Esophagus (tissue), 2 donors: ENCODE results near the gene VDR. TPM values are rescaled to one million over a fixed set of nuclear protein-coding genes. Genes with fewer than 3 reads are reported as not detected.

ENCODE experiments used
- H3K27ac ChIP-seq, 2 donors: one replicate each; pipeline ENCODE4 v1.5.1; 2013; ENCODE audit warnings: low read depth in 2 of 2, mild to moderate bottlenecking in 2 of 2, inconsistent platforms in 1 of 2, low read length in 1 of 2, moderate library complexity in 1 of 2
- H3K27me3 ChIP-seq, 2 donors: one replicate each; pipeline ENCODE4 v1.6.1; 2013; ENCODE audit warnings: low read length in 2 of 2, control low read depth in 1 of 2, mild to moderate bottlenecking in 1 of 2; ENCODE audit not compliant: insufficient read depth in 2 of 2, control insufficient read depth in 1 of 2
- H3K36me3 ChIP-seq, 2 donors: one replicate each; pipeline ENCODE4 v1.6.1; 2013; ENCODE audit warnings: low read length in 1 of 2; ENCODE audit not compliant: control insufficient read depth in 2 of 2, insufficient read depth in 2 of 2
- H3K4me1 ChIP-seq, 2 donors: one replicate each; pipeline ENCODE4 v1.6.1; 2013; ENCODE audit warnings: low read length in 1 of 2; ENCODE audit not compliant: control insufficient read depth in 2 of 2, insufficient read depth in 2 of 2
- H3K4me3 ChIP-seq, 2 donors: one replicate each; pipeline ENCODE4 v1.5.1; 2013; ENCODE audit warnings: low read length in 2 of 2, mild to moderate bottlenecking in 2 of 2, low read depth in 1 of 2, moderate library complexity in 1 of 2
- H3K9me3 ChIP-seq, 2 donors: one replicate each; pipeline ENCODE4 v1.6.1; 2013; ENCODE audit warnings: mild to moderate bottlenecking in 2 of 2, low read depth in 1 of 2, low read length in 1 of 2, moderate library complexity in 1 of 2; ENCODE audit not compliant: control insufficient read depth in 2 of 2, insufficient read depth in 1 of 2
- WGBS, 2 donors: extraction: QIAGEN DNeasy Blood & Tissue Kit; methylation state at CpG; one replicate each; pipeline ENCODE4 v1.1.7; 2013; 5-methylcytosine and 5-hydroxymethylcytosine counted together
- polyA plus RNA-seq, 2 donors: library from polyadenylated mRNA; stranded (reverse); fragments of 200-250 nt; gene quantifications; one replicate each; pipeline ENCODE4 v1.2.3, GENCODE V29; 2013
- donor health status: healthy with polysubstance abuse.
- donor health status: Bipolar disorder and iron deficiency.

The VDR gene
- polyA plus RNA-seq, 2 donors: 8.8 to 10.8 TPM

DNA sequence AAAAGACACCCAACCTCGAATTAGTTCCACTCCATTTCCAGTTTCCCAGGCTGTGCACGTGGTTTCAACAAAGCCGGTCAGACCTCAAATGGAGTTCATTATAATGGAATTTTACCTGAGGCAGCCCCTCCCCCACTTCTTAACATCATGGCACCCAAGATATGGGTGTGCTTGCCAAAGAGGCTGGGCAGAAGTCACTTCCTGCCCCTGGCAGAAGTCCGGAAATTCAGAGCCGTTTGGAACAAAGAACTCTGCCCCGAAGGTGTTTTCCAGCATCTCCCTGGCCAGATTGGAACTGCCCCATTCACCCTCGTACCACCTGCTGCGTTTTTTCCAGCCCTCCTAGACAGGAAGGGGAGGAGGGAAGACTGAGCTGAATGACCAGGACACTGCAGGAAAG lies 8.2 kb downstream of the VDR start:
- Histone ChIP-seq H3K36me3 (peaks cover 0 to 3% of the 10 kb centered on the region in 2 donors), H3K4me1 (peaks cover under 1 to 24% of the 10 kb centered on the region in 2 donors), H3K9me3 (no peaks in the 10 kb centered on the region), H3K4me3 (no peak overlapping the region), H3K27me3 (no peaks in the 10 kb centered on the region), H3K27ac (no peak overlapping the region)
- WGBS, 2 donors: 32 to 33% methylated on average over 8 of the region's 8 CpGs

DNA sequence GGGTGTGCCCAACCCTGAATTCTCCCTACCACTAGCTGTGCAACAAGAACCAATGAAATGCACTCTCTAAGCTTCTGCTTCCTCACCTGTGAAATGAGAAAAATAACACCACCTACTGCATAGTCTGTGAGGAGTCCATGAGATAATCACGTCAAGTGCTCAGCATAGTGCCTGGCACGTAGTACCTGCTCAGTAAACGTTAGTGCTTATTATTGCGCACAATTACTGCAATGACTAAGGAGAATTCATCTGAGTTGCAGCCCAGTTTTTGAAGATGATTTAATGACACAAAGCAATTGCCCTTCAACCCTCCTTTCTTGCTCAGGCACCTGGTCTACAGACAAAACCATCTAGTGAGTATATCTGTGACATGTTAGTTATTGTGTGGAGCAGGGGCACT lies 8.8 kb downstream of the VDR start:
- H3K27me3 ChIP-seq: no peaks in the 10 kb centered on the region
- H3K27ac ChIP-seq: peak overlapping the region in 1 of 2 donors; percentile 16
- peaks cover 0 to 18% of the 10 kb centered on the region in 2 donors for H3K4me1 ChIP-seq
- no peaks in the 10 kb centered on the region for H3K9me3 ChIP-seq
- peaks cover 0 to 3% of the 10 kb centered on the region in 2 donors for H3K36me3 ChIP-seq
- 77 to 83% methylated on average over 4 of the region's 4 CpGs for WGBS, 2 donors
- no peak overlapping the region for H3K4me3 ChIP-seq

DNA sequence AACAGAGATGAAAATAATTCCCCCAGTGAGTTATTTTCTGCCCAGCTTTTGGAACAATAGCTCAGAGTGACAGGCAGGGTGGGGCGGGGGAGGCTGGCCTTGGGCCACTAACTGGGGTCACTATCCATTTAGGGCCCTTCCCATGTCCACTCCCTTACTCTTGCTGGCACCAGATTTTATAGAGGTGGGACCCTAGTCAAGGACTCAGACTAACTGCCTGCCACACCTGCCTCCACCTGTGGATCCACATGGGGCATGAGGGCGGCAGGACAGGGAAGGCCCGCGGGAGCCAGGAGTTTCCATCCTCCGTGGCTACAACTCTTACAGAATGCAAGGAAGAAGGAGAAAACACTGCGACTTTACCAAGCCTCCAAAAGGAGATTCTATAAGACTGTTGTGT lies 10.1 kb downstream of the VDR start:
- Histone ChIP-seq H3K27me3 (no peaks in the 10 kb centered on the region), H3K9me3 (no peaks in the 10 kb centered on the region), H3K4me1 (peaks cover 0 to 9% of the 10 kb centered on the region in 2 donors), H3K4me3 (no peak overlapping the region), H3K27ac (no peak overlapping the region), H3K36me3 (peaks cover 0 to 3% of the 10 kb centered on the region in 2 donors)
- 83 to 85% methylated on average over 6 of the region's 6 CpGs for WGBS, 2 donors

DNA sequence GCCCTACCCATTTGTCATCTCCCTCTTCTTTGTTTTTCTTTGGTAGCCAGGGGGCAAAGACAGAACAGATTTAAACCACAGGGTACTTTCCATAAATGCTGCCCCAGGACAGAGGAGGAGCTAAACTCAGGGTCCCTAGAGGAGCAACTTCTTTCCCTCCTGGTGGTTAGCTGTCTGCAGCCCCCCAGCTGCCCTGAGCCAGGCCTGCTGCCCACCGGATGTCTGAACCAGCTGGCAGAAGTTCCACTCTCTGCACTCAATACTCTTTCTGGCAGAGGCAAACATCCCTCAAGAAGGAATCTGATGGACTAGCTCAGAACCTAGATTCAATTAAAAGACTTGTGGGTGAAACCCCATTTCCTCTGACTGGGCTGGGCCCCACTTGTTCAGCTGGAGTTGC lies 10.7 kb downstream of the VDR start:
- Histone ChIP-seq H3K27me3 (no peaks in the 10 kb centered on the region), H3K4me1 (peaks cover 0 to 8% of the 10 kb centered on the region in 2 donors), H3K36me3 (peaks cover 0 to 3% of the 10 kb centered on the region in 2 donors), H3K27ac (no peak overlapping the region), H3K4me3 (no peak overlapping the region), H3K9me3 (no peaks in the 10 kb centered on the region)
- WGBS, 2 donors: 25 to 33% methylated on average over 1 of the region's 1 CpG

DNA sequence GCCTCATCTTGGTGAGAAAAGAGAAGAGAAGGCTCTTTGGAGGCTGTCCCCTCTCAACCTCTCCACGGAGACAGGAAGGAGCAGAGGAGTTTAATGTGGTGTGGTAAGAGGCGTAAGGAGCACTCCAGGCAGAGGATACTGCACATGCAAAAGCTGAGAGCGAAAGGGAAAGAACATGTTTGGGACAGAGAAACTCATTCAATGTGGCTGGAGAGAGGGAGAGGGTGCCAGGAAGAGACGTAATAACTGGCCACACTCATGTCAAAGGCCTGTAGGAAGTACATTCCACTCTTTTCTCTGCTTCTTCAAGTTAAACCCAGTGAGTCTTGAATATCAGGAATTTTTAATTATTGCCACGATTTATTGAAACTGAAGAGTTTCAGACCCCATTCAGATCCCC lies 12.0 kb downstream of the VDR start:
- WGBS, 2 donors: 79 to 85% methylated on average over 5 of the region's 5 CpGs
- H3K4me1 ChIP-seq: peaks cover 0 to 9% of the 10 kb centered on the region in 2 donors
- H3K9me3 ChIP-seq: no peaks in the 10 kb centered on the region
- H3K27ac ChIP-seq: no peak overlapping the region
- no peak overlapping the region for H3K4me3 ChIP-seq
- no peaks in the 10 kb centered on the region for H3K27me3 ChIP-seq
- peaks cover 0 to 3% of the 10 kb centered on the region in 2 donors for H3K36me3 ChIP-seq

DNA sequence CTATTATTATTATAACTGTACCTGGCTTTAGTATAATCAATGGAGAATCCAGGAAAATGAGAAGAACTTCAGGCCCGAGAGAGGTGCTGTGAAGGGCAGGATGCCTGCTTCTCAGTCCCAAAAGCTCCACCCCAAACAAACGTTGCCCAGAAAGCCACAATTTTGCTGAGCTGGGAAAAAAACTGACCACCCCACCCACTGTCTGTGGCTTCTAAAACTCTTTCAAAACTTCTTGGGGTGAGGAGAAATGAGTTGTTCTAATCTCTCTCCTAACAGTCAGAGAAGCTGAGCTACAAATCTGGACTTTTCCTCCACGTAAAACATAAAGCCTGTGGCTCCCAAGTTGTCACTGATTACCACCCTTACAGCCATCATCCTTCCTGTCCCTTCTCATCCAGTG lies 13.4 kb downstream of the VDR start:
- H3K27ac ChIP-seq: no peak overlapping the region
- H3K4me1 ChIP-seq: peaks cover 0 to 3% of the 10 kb centered on the region in 2 donors
- no peaks in the 10 kb centered on the region for H3K27me3 ChIP-seq
- no peak overlapping the region for H3K4me3 ChIP-seq
- H3K9me3 ChIP-seq: no peaks in the 10 kb centered on the region
- WGBS, 2 donors: 45 to 50% methylated on average over 3 of the region's 3 CpGs
- peaks cover 0 to 3% of the 10 kb centered on the region in 2 donors for H3K36me3 ChIP-seq

DNA sequence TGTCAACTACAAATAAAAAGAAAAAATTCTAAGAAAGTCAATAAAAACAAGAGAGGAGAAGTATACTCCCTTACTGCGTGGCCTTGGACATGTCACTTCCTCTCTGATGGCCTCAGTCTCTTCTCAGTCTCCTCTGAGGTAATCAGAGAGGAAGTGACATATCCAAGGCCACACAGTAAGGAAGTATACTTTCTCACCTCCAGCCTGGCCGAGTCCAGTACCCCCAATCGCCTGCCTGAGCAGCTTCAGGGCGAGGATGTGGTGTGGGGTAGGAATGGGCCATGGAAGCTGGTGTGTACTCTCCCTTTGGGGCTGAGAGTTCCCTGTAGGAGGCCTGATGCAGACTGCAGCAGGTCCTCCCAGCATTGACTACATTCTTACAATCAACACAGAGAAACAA lies 15.8 kb downstream of the VDR start:
- no peak overlapping the region for H3K4me3 ChIP-seq
- peak overlapping the region in 1 of 2 donors; percentile 26 for H3K27ac ChIP-seq
- no peaks in the 10 kb centered on the region for H3K27me3 ChIP-seq
- H3K4me1 ChIP-seq: peaks cover 0 to 2% of the 10 kb centered on the region in 2 donors
- 65 to 71% methylated on average over 4 of the region's 4 CpGs for WGBS, 2 donors
- no peaks in the 10 kb centered on the region for H3K9me3 ChIP-seq
- H3K36me3 ChIP-seq: peaks cover 0 to 3% of the 10 kb centered on the region in 2 donors

DNA sequence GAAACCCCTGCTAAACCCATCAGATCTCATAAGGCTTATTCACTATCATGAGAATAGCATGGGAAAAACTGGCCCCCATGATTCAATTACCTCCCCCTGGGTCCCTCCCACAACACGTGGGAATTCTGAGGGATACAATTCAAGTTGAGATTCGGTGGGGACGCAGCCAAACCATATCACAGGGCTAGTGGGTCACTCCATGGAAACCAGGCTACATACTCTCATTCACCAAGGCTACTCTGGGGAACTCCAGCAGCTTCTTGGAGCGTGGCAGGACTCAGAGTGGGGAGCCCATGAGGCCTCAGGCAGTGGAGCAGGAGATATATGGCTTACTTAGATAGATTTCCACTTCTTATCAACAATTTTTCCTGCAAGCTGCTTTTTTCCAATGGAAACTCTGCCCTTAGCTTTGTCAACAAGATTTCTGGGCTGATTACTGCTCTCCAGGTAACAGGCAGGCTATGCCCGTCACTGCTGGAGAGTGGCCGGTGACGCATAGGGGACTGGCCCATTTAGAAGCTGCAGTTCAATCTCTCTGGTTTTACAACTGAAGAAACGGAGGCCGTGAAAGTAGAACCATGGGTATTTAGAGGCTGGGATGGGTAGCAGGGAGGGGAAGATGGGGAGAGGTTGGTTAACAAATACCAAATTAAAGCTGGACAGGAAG lies 16.5 kb downstream of the VDR start:
- Histone ChIP-seq H3K9me3 (no peaks in the 10 kb centered on the region), H3K27ac (no peak overlapping the region), H3K27me3 (no peaks in the 10 kb centered on the region), H3K36me3 (peaks cover 0 to 7% of the 10 kb centered on the region in 2 donors), H3K4me3 (no peak overlapping the region), H3K4me1 (peaks cover 1 to 2% of the 10 kb centered on the region in 2 donors)
- 84 to 88% methylated on average over 9 of the region's 9 CpGs for WGBS, 2 donors

DNA sequence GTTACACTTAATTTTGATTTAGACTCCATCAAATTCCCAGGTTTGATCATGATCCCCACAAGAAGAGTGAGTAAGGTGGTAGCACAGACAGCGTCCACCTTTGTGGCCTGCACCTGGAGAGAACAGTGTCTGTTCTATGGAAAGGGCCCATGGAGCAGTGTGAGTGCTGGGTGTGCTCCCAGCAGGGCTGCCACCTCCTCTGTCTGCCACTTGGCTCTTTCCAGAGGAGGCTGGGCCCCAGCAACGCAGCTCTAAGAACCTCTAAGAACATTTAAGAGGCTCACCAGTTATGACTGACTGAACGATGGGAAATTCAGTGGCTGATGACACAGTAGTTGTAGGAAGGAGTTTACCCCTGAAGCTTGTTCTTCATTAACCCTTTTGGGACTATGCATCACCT lies 17.3 kb downstream of the VDR start:
- 76 to 77% methylated on average over 3 of the region's 3 CpGs for WGBS, 2 donors
- peaks cover 7% of the 10 kb centered on the region in 2 donors for H3K4me1 ChIP-seq
- H3K9me3 ChIP-seq: no peaks in the 10 kb centered on the region
- H3K36me3 ChIP-seq: peaks cover 0 to 7% of the 10 kb centered on the region in 2 donors
- no peak overlapping the region for H3K27ac ChIP-seq
- H3K27me3 ChIP-seq: no peaks in the 10 kb centered on the region
- no peak overlapping the region for H3K4me3 ChIP-seq
